A549 (cell line): ENCODE results near the gene RECK. TPM values are rescaled to one million over a fixed set of nuclear protein-coding genes. Genes with fewer than 3 reads are reported as not detected.

Experiments
- ATAC-seq, 2 experiments: fragments of 200-7000 bp in 1 of 2; fragments of >200 bp in 1 of 2; cut with Nextera tagmentation in 1 of 2; cut with Tn5 transposase in 1 of 2; 3 replicates each; pipeline versions ENCODE4 v1.8.0 to v1.9.1; 2018 to 2020; ENCODE audit warnings: mild to moderate bottlenecking in 1 of 2, moderate library complexity in 1 of 2
- CTCF ChIA-PET: fragments of 300-600 bp; sonication (Branson Sonifier 250); formaldehyde crosslinking; extraction: SDS; loops from one replicate; lab custom pipeline; 2021; ENCODE audit warnings: antibody characterized with exemption, inconsistent platforms; lab: Yijun Ruan, JAX
- POLR2A ChIA-PET: fragments of 350-600 bp; formaldehyde crosslinking; extraction: SDS; loops from one replicate; lab custom pipeline; 2021; ENCODE audit warnings: antibody characterized with exemption, inconsistent platforms; lab: Yijun Ruan, JAX
- DNase-seq, 2 experiments: peaks; one replicate each; pipeline versions ENCODE4 v3.0.0 to v3.0.0-alpha.2; 2011 to 2016; ENCODE audit warnings: low read depth in 1 of 2, low spot score in 1 of 2
- FAIRE-seq: peaks from 2 replicates; lab custom pipeline; 2011; peaks lifted over from hg19 to GRCh38; lab: Jason Lieb, UNC
- H3K27ac ChIP-seq, 2 experiments: fragments of >200 bp; sonication (Bioruptor Twin); formaldehyde crosslinking; 3 replicates each; pipeline ENCODE4 v1.5.1; 2016 to 2017
- H3K4me1 ChIP-seq: fragments of >200 bp; sonication (Bioruptor Twin); formaldehyde crosslinking; 3 replicates; pipeline ENCODE4 v1.6.1; 2016
- H3K4me2 ChIP-seq: fragments of >200 bp; sonication (Bioruptor Twin); formaldehyde crosslinking; 3 replicates; pipeline ENCODE4 v1.6.1; 2016
- H3K4me3 ChIP-seq: fragments of >200 bp; sonication (Bioruptor Twin); formaldehyde crosslinking; 3 replicates; pipeline ENCODE4 v1.5.1; 2016
- H3K9me3 ChIP-seq: fragments of >200 bp; sonication (Bioruptor Twin); formaldehyde crosslinking; 3 replicates; pipeline ENCODE4 v1.6.1; 2016
- BHLHE40 ChIP-seq: IDR thresholded peaks from 2 replicates; pipeline ENCODE4 v1.6.1; 2012; ENCODE audit warnings: low read depth, low read length, inconsistent platforms
- CBX2 ChIP-seq: fragments of 200-600 bp; sonication (generic); IDR thresholded peaks from 2 replicates; pipeline ENCODE4 v1.6.1; 2016; ENCODE audit warnings: low read depth, mild to moderate bottlenecking, borderline replicate concordance
- CBX8 ChIP-seq: fragments of 200-600 bp; sonication (generic); IDR thresholded peaks from 2 replicates; pipeline ENCODE4 v1.6.1; 2016
- CEBPB ChIP-seq, 2 experiments: fragments of >200 bp in 1 of 2; sonication (Bioruptor Twin) in 1 of 2; formaldehyde crosslinking in 1 of 2; IDR thresholded peaks; 2 replicates each; pipeline ENCODE4 v1.6.1; 2012 to 2016
- CHD2 ChIP-seq: fragments of 150-350 bp; IDR thresholded peaks from 2 replicates; pipeline ENCODE4 v1.6.1; 2014; ENCODE audit warnings: low read length; ENCODE audit not compliant: partially characterized antibody
- CTCF ChIP-seq: fragments of >200 bp; sonication (Bioruptor Twin); formaldehyde crosslinking; IDR thresholded peaks from 3 replicates; pipeline ENCODE4 v1.5.1; 2016
- ESRRA ChIP-seq: fragments of 150-350 bp; IDR thresholded peaks from 2 replicates; pipeline ENCODE4 v1.6.1; 2014; ENCODE audit warnings: mild to moderate bottlenecking, low read length, borderline replicate concordance
- FOSB ChIP-seq: fragments of 250-450 bp; sonication (Bioruptor Pico); IDR thresholded peaks from 2 replicates; pipeline ENCODE4 v1.5.0; 2020; ENCODE audit warnings: mild to moderate bottlenecking, moderate library complexity
- FOSL2 ChIP-seq, 2 experiments: fragments of 450-650 bp in 1 of 2; fragments of >200 bp in 1 of 2; sonication (Bioruptor Twin) in 1 of 2; formaldehyde crosslinking; IDR thresholded peaks; 2 replicates each; pipeline versions ENCODE4 v1.5.0 to v1.6.1; 2016 to 2020; ENCODE audit warnings: mild to moderate bottlenecking in 1 of 2, moderate library complexity in 1 of 2
- HOXA7 ChIP-seq: fragments of 250-450 bp; sonication (Bioruptor Pico); IDR thresholded peaks from 2 replicates; pipeline ENCODE4 v1.5.0; 2020; ENCODE audit warnings: mild to moderate bottlenecking, moderate library complexity
- HOXB13 ChIP-seq: fragments of 250-450 bp; sonication (Bioruptor Pico); IDR thresholded peaks from 2 replicates; pipeline ENCODE4 v1.5.0; 2020; ENCODE audit warnings: low read depth, mild to moderate bottlenecking, moderate library complexity
- MAFK ChIP-seq: fragments of 450-650 bp; IDR thresholded peaks from 2 replicates; pipeline ENCODE4 v1.6.1; 2014; ENCODE audit not compliant: partially characterized antibody
- MAZ ChIP-seq: fragments of 150-350 bp; IDR thresholded peaks from 2 replicates; pipeline ENCODE4 v1.6.1; 2014; ENCODE audit warnings: antibody characterized with exemption, low read depth, low read length, borderline replicate concordance
- NPAS2 ChIP-seq: fragments of 250-450 bp; sonication (Bioruptor Pico); IDR thresholded peaks from 2 replicates; pipeline ENCODE4 v1.8.0; 2022; ENCODE audit warnings: mild to moderate bottlenecking, moderate library complexity, borderline replicate concordance
- PBX3 ChIP-seq: IDR thresholded peaks from 2 replicates; pipeline ENCODE4 v1.6.1; 2012
- PHF8 ChIP-seq: fragments of 200-600 bp; sonication (generic); IDR thresholded peaks from 2 replicates; pipeline ENCODE4 v1.6.1; 2016; ENCODE audit warnings: low read depth, mild to moderate bottlenecking, antibody characterized with exemption, moderate library complexity, borderline replicate concordance
- RAD21 ChIP-seq, 2 experiments: fragments of >200 bp in 1 of 2; sonication (Bioruptor Twin) in 1 of 2; formaldehyde crosslinking in 1 of 2; IDR thresholded peaks in 1 of 2; conservative IDR thresholded peaks in 1 of 2; 2 replicates in 1 of 2; 3 replicates in 1 of 2; pipeline ENCODE4 v1.6.1; 2012 to 2018; ENCODE audit warnings: inconsistent platforms in 1 of 2
- RCOR1 ChIP-seq: fragments of 150-350 bp; IDR thresholded peaks from 2 replicates; pipeline ENCODE4 v1.6.1; 2014; ENCODE audit warnings: antibody characterized with exemption, low read length, low read depth
- SMC3 ChIP-seq: fragments of >200 bp; sonication (Bioruptor Twin); formaldehyde crosslinking; IDR thresholded peaks from 3 replicates; pipeline ENCODE4 v1.6.1; 2018; ENCODE audit warnings: inconsistent platforms
- ZC3H11A ChIP-seq: fragments of 450-650 bp; IDR thresholded peaks from 2 replicates; pipeline ENCODE4 v1.6.1; 2014; ENCODE audit warnings: antibody characterized with exemption, mild to moderate bottlenecking
- ZFP36 ChIP-seq: fragments of 450-650 bp; IDR thresholded peaks from 2 replicates; pipeline ENCODE4 v1.6.1; 2014; ENCODE audit warnings: borderline replicate concordance; ENCODE audit not compliant: partially characterized antibody
- ZNF302 ChIP-seq: fragments of 250-450 bp; sonication (Bioruptor Pico); IDR thresholded peaks from 2 replicates; pipeline ENCODE4 v1.9.0; 2021; ENCODE audit warnings: inconsistent platforms, mild to moderate bottlenecking, moderate library complexity
- WGBS: methylation state at CpG from one replicate; pipeline ENCODE4 v1.1.6; 2017; ENCODE audit errors: missing lambda C conversion rate; 5-methylcytosine and 5-hydroxymethylcytosine counted together
- polyA plus RNA-seq, 4 experiments: library from polyadenylated mRNA; depleted of rRNA in 3 of 4; stranded (reverse); fragments of >200 nt; fragmentation: RNase III in 1 of 4; extraction: RNeasy Plus Mini Kit Qiagen cat#74134 plus additional on column Dnase treatment in 1 of 4; gene quantifications; 2 replicates in 3 of 4; 3 replicates in 1 of 4; pipeline ENCODE4 v1.2.3, GENCODE V29; 2011 to 2017

The RECK gene
- polyA plus RNA-seq, 2 of the 4 experiments (the other 2 are of a cell fraction): 5.0 to 8.7 TPM

GRCh38 chr9:36018129-36018528 lies 18.6 kb upstream of the RECK start:
- no peak overlapping the region for H3K4me3 ChIP-seq
- POLR2A ChIA-PET: no interaction called here
- FAIRE-seq: no peak
- no peaks in the 10 kb centered on the region for H3K9me3 ChIP-seq
- 76% methylated on average over 3 of the region's 3 CpGs for WGBS
- H3K4me2 ChIP-seq: no peak overlapping the region
- no peaks in the 10 kb centered on the region for H3K4me1 ChIP-seq
- H3K27ac ChIP-seq: no peak overlapping the region
- no peak for DNase-seq
- CTCF ChIA-PET: interaction anchor here (0.6 to 14.2 kb wide), 2 partner anchors 9 to 212 kb away, joined by 4 to 210 read pairs; no protein-coding TSS in a partner anchor
- no peak for ATAC-seq
- TF ChIP-seq CHD2 (no peak), RCOR1 (no peak), ESRRA (no peak), FOSL2 (IDR thresholded peaks at IDR 0.05) (no peak), FOSL2 (CRISPR knock-in tag; IDR thresholded peaks at IDR 0.05) (no peak), BHLHE40 (no peak), NPAS2 (CRISPR knock-in tag) (no peak), PBX3 (no peak), HOXA7 (CRISPR knock-in tag) (no peak)

- DNase-seq: no peak
- WGBS: 69% methylated on average over 6 of the region's 6 CpGs
- Histone ChIP-seq H3K9me3 (no peaks in the 10 kb centered on the region), H3K4me1 (no peaks in the 10 kb centered on the region)
- no peak for TF ChIP-seq PHF8
- no peak for TF ChIP-seq CBX2
- TF ChIP-seq CBX8: no peak
- TF ChIP-seq MAZ: no peak
- TF ChIP-seq MAFK: no peak
- no peak for TF ChIP-seq SMC3
- TF ChIP-seq, all 56 proteins: peak for 0
- H3K27ac ChIP-seq: no peak overlapping the region
- FAIRE-seq (no peak), ATAC-seq (no peak)
- CTCF ChIA-PET: interaction anchor here (0.9 to 14.2 kb wide), 4 partner anchors 10 to 83 kb away, joined by 3 to 210 read pairs (median 54); partner anchors contain the start of gene OR2S2
- POLR2A ChIA-PET: no interaction called here
- H3K4me3 ChIP-seq: no peak overlapping the region
- no peak overlapping the region for H3K4me2 ChIP-seq
Observed at GRCh38 chr9:36018891-36019720, 17.6 kb upstream of the RECK start.

GRCh38 chr9:36021968-36022367 lies 14.7 kb upstream of the RECK start:
- ChIA-PET POLR2A (no interaction called here), CTCF (interaction anchor here (1.1 to 14.2 kb wide), 13 partner anchors 13 to 361 kb away, joined by 3 to 210 read pairs (median 12); partner anchors contain the start of genes HRCT1 and OR2S2)
- ATAC-seq (no peak), FAIRE-seq (no peak), DNase-seq (no peak)
- no peak overlapping the region for H3K4me3 ChIP-seq
- H3K4me2 ChIP-seq: no peak overlapping the region
- H3K9me3 ChIP-seq: no peaks in the 10 kb centered on the region
- TF ChIP-seq ZNF302 (CRISPR knock-in tag) (no peak), NPAS2 (CRISPR knock-in tag) (no peak)
- H3K27ac ChIP-seq: no peak overlapping the region
- 59% methylated on average over 1 of the region's 1 CpG for WGBS
- no peaks in the 10 kb centered on the region for H3K4me1 ChIP-seq

- Histone ChIP-seq H3K9me3 (no peaks in the 10 kb centered on the region), H3K4me3 (no peak overlapping the region), H3K27ac (no peak overlapping the region), H3K4me2 (no peak overlapping the region), H3K4me1 (no peaks in the 10 kb centered on the region)
- 36% methylated on average over 13 of the region's 13 CpGs for WGBS
- no peak for TF ChIP-seq FOSB (CRISPR knock-in tag)
- TF ChIP-seq CTCF: peak; percentile 93
- no peak for TF ChIP-seq ZFP36
- no peak for TF ChIP-seq ZC3H11A
- peak; percentile 82 to 86 for TF ChIP-seq RAD21 (conservative IDR thresholded peaks at IDR 0.05 in 1 of 2, IDR thresholded peaks at IDR 0.05 in 1 of 2)
- TF ChIP-seq SMC3: peak; percentile 88
- no peak for TF ChIP-seq CEBPB (IDR thresholded peaks at IDR 0.05)
- TF ChIP-seq HOXB13 (CRISPR knock-in tag): no peak
- DNase-seq: peak; percentile 60 to 74
- no peak for FAIRE-seq
- ATAC-seq: peak; percentile 86 to 97
- CTCF ChIA-PET: interaction anchor here (0.5 to 14.2 kb wide), 66 partner anchors 9 to 362 kb away, joined by 3 to 210 read pairs (median 4); partner anchors contain the start of genes CCIN, HRCT1, OR2S2 and RECK
- POLR2A ChIA-PET: interaction anchor here (1.0 to 1.1 kb wide), 2 partner anchors 13 to 291 kb away, joined by 3 read pairs; partner anchors contain the start of genes CREB3, RECK and TLN1
Observed at GRCh38 chr9:36023260-36024048, 13.3 kb upstream of the RECK start.
